Naive thymus-derived CD8-positive, alpha-beta T cell (primary cell): ENCODE measurements around the gene RASL12. TPM values are rescaled to one million over a fixed set of nuclear protein-coding genes. Genes with fewer than 3 reads are reported as not detected.

Source experiments
- ATAC-seq, 2 donors: fragments of 150-1000 bp; cut with Tn5 transposase in 1 of 2; sonication (Bioruptor Pico), chemical (Tn5 transposase) in 1 of 2; 1 replicate in 1 of 2; 2 replicates in 1 of 2; pipeline ENCODE4 v1.10.0; 2021; ENCODE audit warnings: mild to moderate bottlenecking in 2 of 2, moderate library complexity in 2 of 2
- POLR2A ChIA-PET: fragments of 350-600 bp; sonication (Branson Sonifier 250); formaldehyde crosslinking; loops from one replicate; lab custom pipeline; 2021; ENCODE audit warnings: antibody characterized with exemption; lab: Charles Lee
- DNase-seq, 10 donors: peaks; one replicate each; pipeline versions ENCODE4 v3.0.0 to v3.0.0-alpha.2; 2020 to 2022
- H3K27ac Mint-ChIP-seq, 10 donors: one replicate each; pipeline ENCODE4 v1.8.0; 2020 to 2022; ENCODE audit warnings: mild to moderate bottlenecking in 10 of 10, mixed read lengths in 10 of 10, moderate library complexity in 4 of 10, inconsistent platforms in 1 of 10
- H3K27me3 Mint-ChIP-seq, 5 donors: one replicate each; pipeline ENCODE4 v1.8.0; 2021 to 2022; ENCODE audit warnings: mixed read lengths in 5 of 5
- H3K36me3 Mint-ChIP-seq, 3 donors: one replicate each; pipeline ENCODE4 v1.8.0; 2020 to 2022; ENCODE audit warnings: mixed read lengths in 3 of 3, mild to moderate bottlenecking in 2 of 3, inconsistent platforms in 1 of 3
- H3K4me1 Mint-ChIP-seq, 4 donors: one replicate each; pipeline ENCODE4 v1.8.0; 2021 to 2022; ENCODE audit warnings: mixed read lengths in 4 of 4
- H3K4me3 Mint-ChIP-seq, 10 donors: one replicate each; pipeline ENCODE4 v1.8.0; 2020 to 2022; ENCODE audit warnings: mild to moderate bottlenecking in 10 of 10, mixed read lengths in 10 of 10, moderate library complexity in 6 of 10, inconsistent platforms in 1 of 10
- H3K9me3 Mint-ChIP-seq, 9 donors: one replicate each; pipeline ENCODE4 v1.8.0; 2020 to 2022; ENCODE audit warnings: mixed read lengths in 9 of 9, mild to moderate bottlenecking in 3 of 9, inconsistent platforms in 1 of 9, moderate library complexity in 1 of 9
- polyA plus RNA-seq, 3 donors: library from polyadenylated mRNA; unstranded; fragments of 300-500 nt; fragmentation: Illumina TruSeq; gene quantifications; one replicate each; pipeline ENCODE4 v1.2.3, GENCODE V29; 2021
- total RNA-seq, 8 experiments: library from RNA in 2 of 8; stranded (reverse) in 2 of 8; gene quantifications; one replicate each; pipeline ENCODE4 v1.2.3 and lab custom pipeline; 2021 to 2026

Gene RASL12
- total and polyA plus RNA-seq, 5 experiments from 2014 or later: not detected

DNA sequence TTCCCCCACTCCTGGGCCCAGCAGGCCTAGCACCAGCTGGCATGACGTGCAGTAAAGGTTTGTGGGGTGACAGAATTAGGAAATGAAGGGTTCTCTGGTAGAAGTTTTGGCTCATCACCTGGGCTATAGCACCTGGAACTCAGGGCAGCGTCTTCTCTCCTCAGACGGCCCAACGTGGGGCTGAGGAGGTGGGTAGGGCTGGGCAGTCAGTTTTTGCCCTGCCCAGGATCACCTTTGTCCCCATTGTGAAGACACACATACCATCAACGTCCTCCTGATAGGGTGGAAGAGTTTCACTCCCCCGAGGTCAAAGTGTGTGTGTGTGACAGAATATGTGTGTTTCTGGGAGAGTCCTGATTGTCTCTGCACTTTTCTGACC lies 20.8 kb upstream of the RASL12 start:
- ATAC-seq (no peak), DNase-seq (no peak)
- no peaks in the 10 kb centered on the region for H3K9me3 Mint-ChIP-seq
- peaks cover 0 to 4% (median 0%) of the 10 kb centered on the region in 3 donors for H3K36me3 Mint-ChIP-seq
- no peak overlapping the region for H3K4me3 Mint-ChIP-seq
- peaks cover 0 to 3% (median 0%) of the 10 kb centered on the region in 4 donors for H3K4me1 Mint-ChIP-seq
- POLR2A ChIA-PET: interaction anchor here (0.6 kb wide), 1 partner anchor 739 kb away, joined by 4 read pairs; no protein-coding TSS in a partner anchor
- H3K27ac Mint-ChIP-seq: no peak overlapping the region
- peaks cover 0 to 1% (median 0%) of the 10 kb centered on the region in 5 donors for H3K27me3 Mint-ChIP-seq

DNA sequence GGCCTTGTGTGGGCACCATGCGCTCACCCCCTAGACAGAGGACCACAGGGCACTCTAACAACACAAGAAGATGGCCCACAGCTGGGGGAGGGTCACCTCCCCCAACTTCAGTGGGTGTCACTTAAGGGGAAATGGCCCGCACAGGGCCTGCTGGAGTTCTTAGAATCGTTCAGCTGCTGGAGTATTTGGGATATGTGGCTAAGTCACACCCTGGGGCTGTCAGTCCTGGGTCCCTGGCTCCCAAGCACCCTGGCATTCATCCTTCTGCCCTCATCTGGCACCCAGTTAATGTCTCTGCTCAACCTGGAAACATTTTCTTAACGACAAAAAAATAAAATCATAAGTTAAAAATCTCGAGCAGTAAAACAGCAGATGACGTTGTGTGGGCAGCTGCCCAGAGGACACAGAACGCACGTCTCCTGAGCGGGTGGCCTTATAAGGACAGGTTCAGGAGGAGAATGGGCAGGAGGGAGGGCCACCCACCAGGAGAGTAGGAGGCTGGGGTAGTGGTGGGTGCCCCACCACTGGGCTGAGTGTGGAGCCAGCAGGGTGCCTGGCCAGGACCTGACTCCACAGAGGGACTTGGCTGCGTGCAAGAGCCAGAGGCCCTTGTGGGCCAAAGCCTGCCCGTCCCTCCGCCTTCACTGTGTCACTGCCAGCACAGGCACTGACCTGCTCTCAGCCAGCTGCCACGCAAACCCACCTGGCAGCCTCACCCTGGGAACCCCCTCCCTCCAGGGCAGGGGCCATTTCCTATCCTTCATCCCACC lies 20.3 kb upstream of the RASL12 start:
- no peak for ATAC-seq
- H3K36me3 Mint-ChIP-seq: peaks cover 0 to 4% (median 0%) of the 10 kb centered on the region in 3 donors
- peak overlapping the region in 1 of 10 donors; percentile 86 for H3K27ac Mint-ChIP-seq
- H3K4me1 Mint-ChIP-seq: peaks cover 0 to 1% (median under 1%) of the 10 kb centered on the region in 4 donors
- H3K4me3 Mint-ChIP-seq: no peak overlapping the region
- no peaks in the 10 kb centered on the region for H3K9me3 Mint-ChIP-seq
- H3K27me3 Mint-ChIP-seq: peaks cover 0 to 2% (median under 1%) of the 10 kb centered on the region in 5 donors
- no peak for DNase-seq
- POLR2A ChIA-PET: no interaction called here

DNA sequence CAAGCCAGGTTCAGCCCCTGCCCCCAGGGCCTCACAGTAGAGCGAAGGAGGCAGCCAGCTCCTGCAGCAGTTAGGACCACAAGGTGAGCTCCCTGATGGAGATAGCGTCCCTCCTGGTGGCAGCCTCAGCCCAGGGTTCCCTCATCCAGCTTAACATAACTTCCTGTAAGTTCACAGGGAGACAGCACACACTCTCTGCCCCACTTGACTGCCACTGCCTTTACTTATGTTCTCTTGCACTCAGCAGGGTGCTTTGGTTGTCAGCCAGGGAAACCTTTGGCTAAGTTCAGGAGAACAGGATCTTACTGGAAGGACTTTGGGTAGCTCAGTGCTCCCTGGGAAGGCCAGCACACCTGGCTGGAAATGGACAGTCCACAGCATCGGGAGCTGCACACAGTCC lies 19.6 kb upstream of the RASL12 start:
- Mint-ChIP-seq H3K36me3 (peaks cover 0 to 4% (median 0%) of the 10 kb centered on the region in 3 donors), H3K9me3 (no peaks in the 10 kb centered on the region), H3K4me3 (no peak overlapping the region), H3K27me3 (peaks cover 6 to 8% (median 7%) of the 10 kb centered on the region in 5 donors), H3K4me1 (peaks cover 6 to 7% (median 6%) of the 10 kb centered on the region in 4 donors), H3K27ac (peak overlapping the region in 2 of 10 donors; percentile 51 to 86)
- ATAC-seq: no peak
- peak in 1 of 10 donors; percentile 28 for DNase-seq
- POLR2A ChIA-PET: interaction anchor here (0.9 kb wide), 1 partner anchor 9 kb away, joined by 3 read pairs; no protein-coding TSS in a partner anchor

- Mint-ChIP-seq H3K27me3 (peaks cover 7 to 14% (median 9%) of the 10 kb centered on the region in 5 donors), H3K9me3 (no peaks in the 10 kb centered on the region), H3K4me1 (peaks cover 10 to 14% (median 12%) of the 10 kb centered on the region in 4 donors), H3K4me3 (no peak overlapping the region), H3K36me3 (peaks cover 0 to 4% (median 0%) of the 10 kb centered on the region in 3 donors), H3K27ac (peak overlapping the region in 3 of 10 donors; percentile 22 to 86 (median 22))
- ATAC-seq: peak; percentile 34 to 37
- POLR2A ChIA-PET: interaction anchor here (0.9 kb wide), 1 partner anchor 8 kb away, joined by 3 read pairs; no protein-coding TSS in a partner anchor
- no peak for DNase-seq
These were observed 18.9 kb upstream of the RASL12 start for GRCh38 chr15:65086680-65087111.

DNA sequence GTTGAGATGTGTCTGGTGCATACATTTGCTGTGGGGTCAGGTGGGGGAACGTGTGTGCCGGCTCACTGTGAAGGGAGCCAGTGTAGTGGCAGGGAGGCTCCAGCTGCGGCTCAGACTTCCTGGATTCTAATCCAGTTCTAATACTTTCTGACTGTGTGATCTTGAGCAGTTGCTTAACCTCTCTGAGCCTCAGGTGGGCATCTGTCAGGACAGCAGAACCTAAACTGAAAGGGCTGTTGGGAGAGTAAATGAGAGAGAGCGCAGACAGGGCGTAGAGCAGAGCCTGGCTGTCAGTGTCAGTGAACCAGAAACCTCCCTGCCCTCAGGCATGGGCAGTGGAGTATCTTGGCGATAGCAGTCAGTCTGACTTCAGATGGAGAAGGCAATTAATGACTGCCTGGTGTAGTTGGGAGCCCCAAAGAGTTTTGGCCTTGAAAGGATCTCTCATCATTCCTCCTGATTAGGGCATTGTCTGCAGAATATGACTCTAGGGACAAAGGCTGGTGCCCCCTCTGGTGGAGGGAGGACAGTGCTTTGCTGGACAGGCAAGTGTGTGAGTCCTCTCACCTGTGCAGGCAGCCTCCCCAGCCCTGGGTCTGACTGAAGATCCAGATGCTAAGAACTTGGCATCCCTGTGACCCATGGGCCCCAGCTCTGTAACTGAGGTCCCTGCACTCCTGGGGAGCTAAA lies 18.3 kb upstream of the RASL12 start:
- Mint-ChIP-seq H3K4me1 (peaks cover 12 to 17% (median 14%) of the 10 kb centered on the region in 4 donors), H3K4me3 (no peak overlapping the region), H3K27me3 (peaks cover 7 to 16% (median 9%) of the 10 kb centered on the region in 5 donors), H3K36me3 (peaks cover 0 to 4% (median 0%) of the 10 kb centered on the region in 3 donors), H3K9me3 (no peaks in the 10 kb centered on the region), H3K27ac (peak overlapping the region in 2 of 10 donors; percentile 20 to 33)
- POLR2A ChIA-PET: interaction anchor here (0.9 kb wide), 1 partner anchor 8 kb away, joined by 3 read pairs; no protein-coding TSS in a partner anchor
- peak in 1 of 2 donors; percentile 46 for ATAC-seq
- DNase-seq: peak in 1 of 10 donors; percentile 4

DNA sequence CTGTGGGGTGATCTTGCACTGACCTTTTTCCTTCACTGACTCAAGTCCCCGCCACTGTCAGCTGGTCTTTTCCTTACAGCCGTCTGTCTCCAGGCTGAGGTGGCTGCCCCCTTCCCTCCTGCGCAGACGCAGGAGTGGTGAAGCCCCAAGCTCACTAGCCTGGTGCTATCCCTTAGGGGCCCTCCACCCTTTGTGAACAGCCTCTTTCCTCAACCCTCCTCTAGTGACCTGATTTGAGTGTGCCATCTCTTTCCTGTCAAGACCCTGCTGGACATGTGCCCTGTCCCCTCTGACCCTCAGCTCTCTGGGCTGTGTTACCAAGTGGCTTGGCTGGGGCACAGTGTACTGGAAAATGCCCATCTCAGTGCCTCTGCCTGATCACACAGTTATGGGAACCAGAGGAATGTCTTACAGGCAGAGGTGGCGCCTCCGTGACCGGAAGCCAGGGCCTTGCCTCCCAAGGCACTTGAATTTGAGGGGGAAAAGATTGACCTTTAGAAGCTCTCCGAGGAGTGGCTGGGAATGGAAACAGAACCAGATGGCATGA lies 17.5 kb upstream of the RASL12 start:
- H3K27me3 Mint-ChIP-seq: peaks cover 7 to 22% (median 9%) of the 10 kb centered on the region in 5 donors
- peaks cover 0 to 4% (median 0%) of the 10 kb centered on the region in 3 donors for H3K36me3 Mint-ChIP-seq
- H3K4me1 Mint-ChIP-seq: peaks cover 12 to 17% (median 14%) of the 10 kb centered on the region in 4 donors
- DNase-seq (no peak), ATAC-seq (no peak)
- no peaks in the 10 kb centered on the region for H3K9me3 Mint-ChIP-seq
- POLR2A ChIA-PET: no interaction called here
- no peak overlapping the region for H3K4me3 Mint-ChIP-seq
- peak overlapping the region in 1 of 10 donors; percentile 20 for H3K27ac Mint-ChIP-seq

DNA sequence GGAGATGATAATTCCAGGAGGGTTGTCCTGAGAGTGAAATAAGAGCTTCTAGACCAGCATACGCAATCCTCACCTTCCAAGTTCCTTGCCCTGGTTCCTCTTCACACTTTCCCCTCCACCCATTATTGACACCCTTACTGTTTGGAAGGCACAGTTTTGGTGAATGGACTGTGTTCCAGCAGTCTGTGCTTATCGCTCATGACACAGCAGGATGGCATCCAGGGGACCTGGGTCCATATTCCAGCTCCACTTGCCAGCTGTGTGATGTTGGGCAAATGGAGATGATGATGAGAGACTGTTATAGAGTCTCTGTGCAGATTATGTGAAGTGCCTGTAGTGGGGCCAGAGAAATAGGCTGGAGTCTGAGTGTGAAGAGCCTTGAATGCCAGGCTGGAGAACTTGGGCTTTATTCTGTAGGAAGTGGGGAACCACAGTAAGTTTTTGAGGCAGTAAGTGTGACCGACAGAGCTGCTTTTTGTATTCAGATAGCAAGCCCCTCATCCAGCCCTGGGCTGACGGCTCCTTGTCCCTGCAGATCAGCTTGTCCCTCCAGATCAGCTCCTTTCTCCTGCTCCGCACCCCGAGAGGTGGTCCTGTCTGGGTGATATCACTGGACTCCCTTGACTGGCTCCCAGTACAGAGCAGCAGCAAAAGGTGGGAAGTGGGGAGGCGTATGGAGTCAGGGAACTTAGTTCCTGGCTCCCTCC lies 16.9 kb upstream of the RASL12 start:
- POLR2A ChIA-PET: no interaction called here
- ATAC-seq (no peak), DNase-seq (no peak)
- Mint-ChIP-seq H3K36me3 (peaks cover 0 to 4% (median 0%) of the 10 kb centered on the region in 3 donors), H3K27me3 (peaks cover 7 to 26% (median 9%) of the 10 kb centered on the region in 5 donors), H3K27ac (no peak overlapping the region), H3K4me1 (peaks cover 12 to 17% (median 14%) of the 10 kb centered on the region in 4 donors), H3K4me3 (no peak overlapping the region), H3K9me3 (no peaks in the 10 kb centered on the region)

DNA sequence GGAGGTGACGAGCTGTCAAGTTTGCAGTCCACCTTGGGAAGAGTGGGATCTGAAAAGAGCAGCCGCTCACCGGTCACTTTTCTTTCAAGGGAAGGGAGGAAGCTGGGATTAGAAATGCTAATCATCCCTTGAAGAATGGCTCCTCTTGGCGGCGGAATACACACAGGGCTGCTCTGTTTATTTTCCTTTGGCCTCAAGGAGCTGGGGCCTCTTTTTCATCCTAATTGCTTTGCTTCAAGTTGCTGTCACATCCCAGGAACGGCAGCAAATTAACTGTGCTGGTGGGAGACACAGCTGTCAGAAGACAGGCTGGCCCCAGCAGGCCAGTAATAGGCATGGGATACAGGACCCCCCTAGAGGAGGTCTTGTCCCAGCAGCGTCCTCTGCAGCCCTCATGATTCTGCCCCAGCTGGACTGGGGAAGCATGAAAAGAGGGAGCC lies 15.5 kb upstream of the RASL12 start:
- DNase-seq: no peak
- no peak overlapping the region for H3K4me3 Mint-ChIP-seq
- peaks cover 12 to 17% (median 14%) of the 10 kb centered on the region in 4 donors for H3K4me1 Mint-ChIP-seq
- H3K27ac Mint-ChIP-seq: peak overlapping the region in 2 of 10 donors; percentile 20 to 88
- POLR2A ChIA-PET: no interaction called here
- H3K36me3 Mint-ChIP-seq: peaks cover 0 to 3% (median 0%) of the 10 kb centered on the region in 3 donors
- H3K9me3 Mint-ChIP-seq: no peaks in the 10 kb centered on the region
- no peak for ATAC-seq
- peaks cover 15 to 39% (median 16%) of the 10 kb centered on the region in 5 donors for H3K27me3 Mint-ChIP-seq

DNA sequence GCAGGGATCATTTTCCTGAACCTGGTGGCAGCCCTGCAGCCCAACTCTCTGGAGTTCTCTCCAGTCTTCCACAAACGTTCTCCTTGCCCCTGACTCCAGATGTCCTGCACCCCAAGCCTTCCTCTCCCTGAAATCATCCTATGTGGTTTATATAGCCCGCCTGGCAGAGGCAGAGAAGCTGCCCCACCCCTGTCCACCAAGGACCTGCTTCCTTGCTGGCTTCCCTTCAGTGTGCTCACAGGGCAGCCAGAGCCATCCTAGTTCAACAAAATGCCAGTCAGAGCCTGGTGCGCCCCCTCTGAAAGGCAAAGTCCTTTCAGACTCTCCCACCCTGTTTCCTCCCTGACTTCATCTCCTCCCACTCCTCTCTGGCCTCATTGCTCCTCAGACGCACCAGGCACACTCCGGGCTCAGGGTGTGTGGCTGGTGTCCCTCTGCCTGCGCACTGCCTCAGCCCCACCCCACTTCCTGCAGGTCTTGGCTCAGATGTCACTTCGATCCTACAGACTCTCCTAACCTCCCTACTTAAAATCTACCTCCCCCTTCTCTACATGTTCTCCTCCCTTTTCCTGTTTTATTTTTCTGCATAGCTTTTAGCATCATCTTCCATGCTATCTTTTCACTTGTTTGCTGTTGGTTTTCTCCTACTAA lies 14.6 kb upstream of the RASL12 start:
- Mint-ChIP-seq H3K27ac (peak overlapping the region in 7 of 10 donors; percentile 32 to 88 (median 60)), H3K4me3 (peak overlapping the region in 8 of 10 donors; percentile 22 to 69 (median 61)), H3K36me3 (peaks cover 0 to 5% (median 0%) of the 10 kb centered on the region in 3 donors), H3K9me3 (no peaks in the 10 kb centered on the region), H3K4me1 (peaks cover 16 to 23% (median 20%) of the 10 kb centered on the region in 4 donors), H3K27me3 (peaks cover 17 to 47% (median 22%) of the 10 kb centered on the region in 5 donors)
- ATAC-seq: peak; percentile 76 to 86
- POLR2A ChIA-PET: no interaction called here
- DNase-seq: peak in 4 of 10 donors; percentile 4 to 20 (median 12)

DNA sequence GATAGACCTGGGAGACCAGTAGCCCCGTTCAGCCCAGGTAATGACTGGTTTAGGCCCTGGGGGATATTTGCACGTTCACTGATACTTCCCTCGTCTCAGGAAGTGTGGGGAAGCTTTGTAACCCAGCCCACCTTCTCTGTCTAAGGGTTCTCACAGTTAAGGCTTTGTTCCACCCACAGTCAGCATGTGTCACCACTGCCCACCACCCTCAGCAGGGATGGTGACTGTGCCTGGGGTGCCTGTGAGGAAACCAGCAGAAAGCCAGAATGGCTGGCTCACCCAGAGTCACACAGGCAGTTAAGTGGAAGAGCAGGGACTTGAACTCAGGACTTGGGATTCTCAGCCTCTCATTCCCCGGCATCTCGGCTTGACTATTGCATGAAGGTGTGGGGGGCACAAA lies 14.0 kb upstream of the RASL12 start:
- Mint-ChIP-seq H3K27ac (peak overlapping the region in 1 of 10 donors; percentile 5), H3K4me1 (peaks cover 15 to 23% (median 19%) of the 10 kb centered on the region in 4 donors), H3K9me3 (no peaks in the 10 kb centered on the region), H3K4me3 (no peak overlapping the region), H3K27me3 (peaks cover 17 to 47% (median 22%) of the 10 kb centered on the region in 5 donors), H3K36me3 (peaks cover 0 to 5% (median 0%) of the 10 kb centered on the region in 3 donors)
- POLR2A ChIA-PET: no interaction called here
- no peak for ATAC-seq
- no peak for DNase-seq

DNA sequence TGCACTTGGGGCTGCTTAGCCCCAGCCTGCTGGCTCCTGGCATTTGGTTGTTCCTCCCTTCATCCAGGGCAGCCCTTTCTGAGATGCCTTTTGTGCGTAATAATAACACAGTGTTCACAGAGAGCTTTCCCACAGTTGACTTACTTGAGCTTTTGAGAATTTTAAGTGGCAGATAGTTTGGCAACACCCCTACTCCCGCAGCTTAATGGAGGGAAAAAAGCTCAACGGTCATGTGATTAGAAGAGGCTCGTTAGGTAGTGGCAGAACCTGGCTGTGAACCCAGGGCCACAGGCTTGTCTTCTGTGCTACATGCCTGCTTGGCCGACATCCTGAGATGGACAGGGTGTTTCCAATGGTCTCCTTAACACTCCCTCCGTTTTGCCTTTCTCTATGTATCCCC lies 13.5 kb upstream of the RASL12 start:
- peak overlapping the region in 1 of 10 donors; percentile 5 for H3K27ac Mint-ChIP-seq
- peaks cover 18 to 23% (median 21%) of the 10 kb centered on the region in 4 donors for H3K4me1 Mint-ChIP-seq
- ATAC-seq (no peak), DNase-seq (no peak)
- H3K4me3 Mint-ChIP-seq: no peak overlapping the region
- H3K9me3 Mint-ChIP-seq: no peaks in the 10 kb centered on the region
- POLR2A ChIA-PET: no interaction called here
- H3K36me3 Mint-ChIP-seq: peaks cover 0 to 5% (median 0%) of the 10 kb centered on the region in 3 donors
- H3K27me3 Mint-ChIP-seq: peaks cover 20 to 49% (median 24%) of the 10 kb centered on the region in 5 donors
